ENCODE results near the gene IL10. TPM values are rescaled to one million over a fixed set of nuclear protein-coding genes. Genes with fewer than 3 reads are reported as not detected.

Gene IL10
- total RNA-seq (2014; rRNA removed; shearing (Covaris generic)), result not detected in 2 replicates
- total RNA-seq (2022), result not detected in 2 replicates
- not detected for Bru-seq, nascent RNA
- BruChase-seq, experiment 1, labeled RNA remaining after a 6-hour chase, result not detected
- percentile 13 among the genes with signal in this experiment for BruChase-seq, experiment 2, labeled RNA remaining after a 2-hour chase
- long read RNA-seq, result 0 reads

DNA sequence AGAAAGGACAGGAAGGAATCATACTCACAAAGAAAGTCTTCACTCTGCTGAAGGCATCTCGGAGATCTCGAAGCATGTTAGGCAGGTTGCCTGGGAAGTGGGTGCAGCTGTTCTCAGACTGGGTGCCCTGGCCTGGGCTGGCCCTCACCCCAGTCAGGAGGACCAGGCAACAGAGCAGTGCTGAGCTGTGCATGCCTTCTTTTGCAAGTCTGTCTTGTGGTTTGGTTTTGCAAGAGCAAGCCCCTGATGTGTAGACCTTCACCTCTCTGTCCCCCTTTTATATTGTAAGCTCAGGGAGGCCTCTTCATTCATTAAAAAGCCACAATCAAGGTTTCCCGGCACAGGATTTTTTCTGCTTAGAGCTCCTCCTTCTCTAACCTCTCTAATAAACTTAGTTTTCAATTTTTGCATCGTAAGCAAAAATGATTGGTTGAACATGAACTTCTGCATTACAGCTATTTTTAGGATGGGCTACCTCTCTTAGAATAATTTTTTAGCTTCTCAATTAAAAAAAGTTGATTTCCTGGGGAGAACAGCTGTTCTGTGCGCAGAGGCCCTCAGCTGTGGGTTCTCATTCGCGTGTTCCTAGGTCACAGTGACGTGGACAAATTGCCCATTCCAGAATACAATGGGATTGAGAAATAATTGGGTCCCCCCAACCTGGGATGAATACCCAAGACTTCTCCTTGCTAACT is at the start of gene IL10:
IL10 (minus strand) TSS at position 252 of the 695 bp plus-strand sequence; CDS start at position 193, 59 bp downstream.
- no peak for TF ChIP-seq EZH2phosphoT487 (IDR thresholded peaks at IDR 0.05; ENCODE audit: borderline replicate concordance, low read depth, low read length)
- Histone ChIP-seq H3K79me2 (ENCODE audit: insufficient read depth, low read depth, low read length) (no peaks in the 10 kb centered on the region), H3K27ac (ENCODE audit: low read depth, low read length, poor library complexity, severe bottlenecking) (no peak within 1 kb of the TSS), H3K36me3 (ENCODE audit: insufficient read depth, low read length) (no peaks in the 10 kb centered on the region), H3K4me3 (ENCODE audit: low read depth, low read length, poor library complexity, severe bottlenecking) (no peak within 1 kb of the TSS), H3K4me1 (ENCODE audit: insufficient read depth, low read length, poor library complexity, severe bottlenecking) (peaks cover 29% of the 10 kb centered on the region), H2AFZ (ENCODE audit: low read length) (no peak within 1 kb of the TSS), H4K20me1 (ENCODE audit: insufficient read depth, low read length) (no peaks in the 10 kb centered on the region), H3K4me2 (ENCODE audit: low read length) (no peak within 1 kb of the TSS), H3K9me2 (ENCODE audit: insufficient read depth, low read length) (no peaks in the 10 kb centered on the region), H3K9me3 (ENCODE audit: low read length) (no peaks in the 10 kb centered on the region)
- POLR2A ChIA-PET, result interaction anchor here (0.6 to 4.7 kb wide), 3 partner anchors 10 to 320 kb away, joined by 3 to 15 read pairs (median 3); no protein-coding TSS in a partner anchor
- DNase-seq (ENCODE audit: low spot score), result no peak
- no TSS peak for BruUV-seq (replicated peaks)
- intact Hi-C loops (cut with micrococcal nuclease; ENCODE audit: unreplicated experiment), result no loop called here
- CTCF ChIA-PET (ENCODE audit: unreplicated experiment), result interaction anchor here (0.5 kb wide), 1 partner anchor 255 kb away, joined by 3 read pairs; no protein-coding TSS in a partner anchor

DNA sequence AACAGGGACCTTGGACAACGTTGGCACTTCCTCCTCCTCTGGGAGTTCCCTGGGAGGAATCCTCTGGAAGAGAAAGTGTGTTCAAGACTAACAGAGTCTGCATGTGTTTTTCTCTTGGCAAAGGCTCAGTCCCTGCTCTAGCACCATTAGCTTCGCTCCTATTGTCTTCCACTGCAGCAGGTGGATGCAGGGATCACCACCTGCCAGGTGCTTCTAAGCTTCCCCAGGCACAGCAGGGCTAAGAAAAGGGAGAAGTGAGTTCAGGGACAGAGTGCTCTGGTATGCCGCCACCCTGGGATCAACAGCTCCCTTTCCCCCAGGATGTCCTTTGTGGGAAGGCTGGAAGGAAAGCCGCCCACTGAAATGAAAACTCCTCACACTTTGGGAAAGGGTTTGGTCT is 49.2 kb upstream of the IL10 start:
- CTCF ChIA-PET (ENCODE audit: unreplicated experiment), result interaction anchor here (0.5 kb wide), 1 partner anchor 275 kb away, joined by 3 read pairs; no protein-coding TSS in a partner anchor
- no peak for DNase-seq (ENCODE audit: low spot score)
- no TSS peak for BruUV-seq (replicated peaks)

More for the DNA sequence above, 49.2 kb upstream of the IL10 start:
- Histone ChIP-seq H3K4me1 (ENCODE audit: insufficient read depth, low read length, poor library complexity, severe bottlenecking) (no peaks in the 10 kb centered on the region), H3K79me2 (ENCODE audit: insufficient read depth, low read depth, low read length) (no peaks in the 10 kb centered on the region), H3K4me3 (ENCODE audit: low read depth, low read length, poor library complexity, severe bottlenecking) (no peak overlapping the region), H3K9me3 (ENCODE audit: low read length) (no peaks in the 10 kb centered on the region), H2AFZ (ENCODE audit: low read length) (no peak overlapping the region), H3K4me2 (ENCODE audit: low read length) (no peak overlapping the region), H3K36me3 (ENCODE audit: insufficient read depth, low read length) (no peaks in the 10 kb centered on the region), H4K20me1 (ENCODE audit: insufficient read depth, low read length) (no peaks in the 10 kb centered on the region), H3K9me2 (ENCODE audit: insufficient read depth, low read length) (no peaks in the 10 kb centered on the region), H3K27ac (ENCODE audit: low read depth, low read length, poor library complexity, severe bottlenecking) (no peak overlapping the region)
- TF ChIP-seq, protein P1, sequence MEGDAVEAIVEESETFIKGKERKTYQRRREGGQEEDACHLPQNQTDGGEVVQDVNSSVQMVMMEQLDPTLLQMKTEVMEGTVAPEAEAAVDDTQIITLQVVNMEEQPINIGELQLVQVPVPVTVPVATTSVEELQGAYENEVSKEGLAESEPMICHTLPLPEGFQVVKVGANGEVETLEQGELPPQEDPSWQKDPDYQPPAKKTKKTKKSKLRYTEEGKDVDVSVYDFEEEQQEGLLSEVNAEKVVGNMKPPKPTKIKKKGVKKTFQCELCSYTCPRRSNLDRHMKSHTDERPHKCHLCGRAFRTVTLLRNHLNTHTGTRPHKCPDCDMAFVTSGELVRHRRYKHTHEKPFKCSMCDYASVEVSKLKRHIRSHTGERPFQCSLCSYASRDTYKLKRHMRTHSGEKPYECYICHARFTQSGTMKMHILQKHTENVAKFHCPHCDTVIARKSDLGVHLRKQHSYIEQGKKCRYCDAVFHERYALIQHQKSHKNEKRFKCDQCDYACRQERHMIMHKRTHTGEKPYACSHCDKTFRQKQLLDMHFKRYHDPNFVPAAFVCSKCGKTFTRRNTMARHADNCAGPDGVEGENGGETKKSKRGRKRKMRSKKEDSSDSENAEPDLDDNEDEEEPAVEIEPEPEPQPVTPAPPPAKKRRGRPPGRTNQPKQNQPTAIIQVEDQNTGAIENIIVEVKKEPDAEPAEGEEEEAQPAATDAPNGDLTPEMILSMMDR (conservative IDR thresholded peaks at IDR 0.05; ENCODE audit: low read length), result no peak
- TF ChIP-seq EZH2phosphoT487 (IDR thresholded peaks at IDR 0.05; ENCODE audit: borderline replicate concordance, low read depth, low read length), result no peak
- POLR2A ChIA-PET, result no interaction called here
- intact Hi-C loops (cut with micrococcal nuclease; ENCODE audit: unreplicated experiment), result no loop called here
